HS-5 (cell line): Measurements from ENCODE around the gene RERE.
"Not testable (repeated sequence)": the region's sequence is repeated elsewhere in the genome, so short reads cannot be mapped to it uniquely, and the experiment has no call there.

ENCODE experiments used
- DNase-seq: peaks from one replicate; pipeline ENCODE4 v3.0.0-alpha.2; 2012; ENCODE audit warnings: low read depth

Gene RERE

DNA sequence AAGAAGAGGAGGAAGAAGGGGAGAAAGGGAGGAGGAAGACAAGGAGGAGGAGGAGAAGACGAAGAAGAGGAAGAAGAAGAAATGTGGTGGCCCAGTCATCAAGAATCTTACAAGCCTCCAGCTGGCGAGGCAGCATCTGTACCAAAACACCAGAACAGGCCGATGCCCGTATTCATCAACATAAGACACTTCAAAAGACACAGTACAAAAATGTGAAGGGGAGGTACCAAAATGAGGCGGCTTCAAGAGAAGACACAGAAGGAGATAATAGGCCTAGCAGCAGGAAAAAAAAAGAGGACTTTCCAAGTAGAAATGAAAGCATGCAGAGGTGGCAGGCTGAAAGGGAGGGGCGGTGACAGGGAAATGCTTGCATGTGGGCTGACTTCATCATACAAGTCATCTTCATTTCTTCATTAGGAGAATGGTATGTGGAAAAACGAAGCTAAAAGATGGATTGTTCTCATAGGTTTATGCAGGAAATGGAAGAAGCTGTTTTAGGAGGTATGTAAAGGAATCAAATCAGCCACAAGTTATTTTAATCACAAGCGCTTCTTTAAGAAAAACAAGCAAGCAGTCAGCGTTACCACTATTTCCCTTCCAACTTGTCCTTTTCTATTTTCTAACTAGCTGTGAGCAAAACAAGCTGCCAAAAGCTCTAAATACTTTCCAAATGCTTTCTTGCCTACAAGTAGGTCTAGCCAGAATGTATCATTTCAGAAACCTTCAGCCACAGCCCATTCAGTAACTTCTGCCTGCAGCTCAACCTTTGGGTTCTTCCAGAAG, 307.2 kb downstream of the RERE start:
- DNase-seq = no peak

DNA sequence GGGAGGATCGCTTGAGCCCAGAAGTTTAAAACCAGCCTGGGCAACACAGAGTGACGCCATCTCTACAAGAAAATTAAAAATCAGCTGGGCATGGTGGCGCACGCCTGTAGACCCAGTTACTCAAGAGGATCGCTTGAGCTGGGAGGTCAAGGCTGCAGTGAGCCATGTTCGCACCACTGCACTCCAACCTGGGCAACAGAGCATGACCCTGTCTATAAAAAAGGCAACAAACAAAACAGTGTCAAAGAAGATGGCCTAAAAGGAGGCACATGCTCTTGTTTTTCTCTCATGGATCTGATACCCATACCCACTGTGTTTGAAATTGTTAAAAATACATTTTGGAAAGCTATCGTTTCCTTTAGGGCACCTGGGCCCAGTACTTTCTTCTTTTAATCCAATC, 307.9 kb downstream of the RERE start:
- DNase-seq = no peak

DNA sequence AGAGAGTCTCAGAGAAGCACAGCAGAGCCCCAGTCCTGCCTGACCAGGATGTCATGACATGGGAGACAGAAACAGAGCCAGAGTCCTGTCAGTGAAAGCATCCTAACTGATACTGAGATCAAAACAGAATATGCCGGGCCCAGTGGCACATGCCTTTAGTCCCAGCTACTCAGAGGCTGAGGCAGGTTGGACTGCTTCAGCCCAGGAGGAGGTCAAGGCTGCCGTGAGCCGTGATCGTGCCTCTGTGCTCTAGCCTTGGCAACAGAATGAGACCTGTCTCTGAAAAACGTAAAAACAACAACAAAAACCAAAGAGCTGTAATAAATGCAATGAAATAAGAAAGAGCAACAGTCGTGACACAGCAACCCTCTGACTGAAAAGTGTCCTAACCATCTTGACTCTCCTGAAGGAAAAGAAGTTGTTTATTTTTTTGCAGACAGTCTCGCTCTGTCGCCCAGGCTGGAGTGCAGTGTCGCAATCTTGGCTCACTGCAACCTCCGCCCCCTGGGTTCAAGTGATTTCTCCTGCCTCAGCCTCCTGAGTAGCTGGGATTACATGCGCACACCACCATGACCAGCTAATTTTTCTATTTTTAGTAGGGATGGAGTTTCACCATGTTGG, 310.3 kb downstream of the RERE start:
- DNase-seq = no peak

DNA sequence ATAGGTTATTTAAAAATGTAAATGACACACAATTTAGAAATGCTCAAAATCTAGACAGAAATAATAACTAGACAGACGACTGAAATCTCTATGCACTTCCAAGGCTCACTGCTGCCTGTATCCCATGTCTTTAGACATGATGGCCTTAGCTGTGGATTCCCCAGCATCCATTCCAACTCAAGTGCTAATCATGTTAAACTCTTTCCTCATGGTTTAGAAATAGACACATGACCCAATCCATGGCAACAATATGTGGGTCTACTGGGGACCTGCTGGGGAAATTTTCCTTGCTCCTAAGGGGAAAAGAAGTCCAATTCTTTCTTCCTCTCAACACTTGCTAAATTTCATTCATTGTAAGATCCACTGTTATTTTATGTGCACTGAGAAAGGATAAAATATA, 311.0 kb downstream of the RERE start:
- no peak for DNase-seq

DNA sequence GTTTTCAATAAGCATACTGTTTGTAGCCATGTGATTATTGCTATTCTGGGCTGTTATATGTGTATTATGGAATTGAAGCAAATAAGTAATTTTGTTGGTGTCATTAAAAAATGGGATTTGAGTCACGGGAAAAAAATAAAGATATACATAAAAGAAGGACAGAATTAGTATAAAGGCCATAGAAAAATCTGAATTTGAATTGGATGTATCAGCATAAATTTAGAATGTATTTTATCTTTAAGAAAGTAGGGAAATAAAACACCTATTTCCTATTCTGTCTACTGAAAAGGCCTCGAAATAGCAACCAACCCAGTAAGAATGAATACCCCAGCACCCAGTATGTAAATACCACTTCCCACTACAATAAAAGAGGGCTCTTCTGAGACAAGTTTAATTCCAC, 313.6 kb downstream of the RERE start:
- no peak for DNase-seq

DNA sequence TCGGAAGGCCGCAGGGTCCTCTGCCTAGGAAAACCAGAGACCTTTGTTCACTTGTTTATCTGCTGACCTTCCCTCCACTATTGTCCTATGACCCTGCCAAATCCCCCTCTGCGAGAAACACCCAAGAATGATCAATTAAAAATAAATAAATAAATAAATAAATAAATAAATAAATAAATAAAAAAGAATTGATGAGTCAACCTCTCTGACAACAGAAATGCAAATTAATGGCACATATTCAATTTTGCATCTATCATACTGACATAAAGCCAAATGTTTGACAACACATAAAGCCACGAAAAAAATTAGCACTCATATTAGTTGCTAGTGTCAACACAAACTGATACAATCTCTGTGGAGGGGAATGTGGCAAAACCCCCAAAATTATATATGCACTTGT, 314.5 kb downstream of the RERE start:
- DNase-seq = not testable (repeated sequence)

DNA sequence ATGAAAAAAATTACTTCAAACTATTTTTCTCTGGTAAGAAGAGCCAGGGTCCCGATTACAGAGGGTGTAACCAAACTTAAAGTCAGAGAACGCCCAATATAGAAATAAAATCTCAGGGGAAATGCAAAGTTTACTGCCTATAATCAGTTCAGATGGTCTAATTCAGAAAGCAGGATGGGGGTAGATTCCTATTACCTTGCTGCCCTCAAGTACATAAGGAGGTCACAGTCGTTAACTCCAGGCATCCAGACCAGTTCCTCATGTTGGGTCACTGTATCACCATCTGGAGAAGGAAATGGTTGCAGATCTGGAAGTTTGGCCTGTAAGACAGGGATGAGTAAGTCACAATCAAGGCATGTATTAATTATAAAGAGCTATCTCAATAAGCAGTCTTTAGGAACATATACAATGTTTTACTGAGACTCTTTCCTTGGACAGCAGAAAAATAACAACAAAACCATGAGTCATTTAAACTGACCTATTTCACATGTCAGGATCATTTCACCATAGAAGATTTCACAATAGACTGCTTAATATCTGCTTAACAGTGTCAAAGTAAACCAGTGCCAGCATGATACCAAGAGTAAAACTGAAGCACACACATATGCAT, 320.1 kb downstream of the RERE start:
- no peak for DNase-seq

DNA sequence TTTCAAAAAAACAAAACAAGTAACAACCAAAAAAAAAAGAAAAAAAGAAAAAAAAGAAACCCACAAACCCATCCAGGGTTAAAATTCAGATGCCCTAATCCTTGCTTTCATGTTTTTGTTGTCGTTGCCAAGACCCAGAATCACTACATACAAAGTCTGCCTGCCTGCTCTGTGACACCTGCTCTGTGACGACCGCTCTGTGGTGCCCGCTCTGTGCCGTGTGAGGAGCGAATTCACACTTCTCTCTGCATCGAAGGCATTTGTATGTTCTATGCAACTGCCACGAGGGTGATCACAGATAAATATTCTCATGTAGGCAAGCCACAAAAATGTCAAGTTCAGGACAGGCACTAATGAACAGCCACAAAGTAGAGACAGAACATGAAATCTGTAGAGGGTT, 321.0 kb downstream of the RERE start:
- DNase-seq = no peak

DNA sequence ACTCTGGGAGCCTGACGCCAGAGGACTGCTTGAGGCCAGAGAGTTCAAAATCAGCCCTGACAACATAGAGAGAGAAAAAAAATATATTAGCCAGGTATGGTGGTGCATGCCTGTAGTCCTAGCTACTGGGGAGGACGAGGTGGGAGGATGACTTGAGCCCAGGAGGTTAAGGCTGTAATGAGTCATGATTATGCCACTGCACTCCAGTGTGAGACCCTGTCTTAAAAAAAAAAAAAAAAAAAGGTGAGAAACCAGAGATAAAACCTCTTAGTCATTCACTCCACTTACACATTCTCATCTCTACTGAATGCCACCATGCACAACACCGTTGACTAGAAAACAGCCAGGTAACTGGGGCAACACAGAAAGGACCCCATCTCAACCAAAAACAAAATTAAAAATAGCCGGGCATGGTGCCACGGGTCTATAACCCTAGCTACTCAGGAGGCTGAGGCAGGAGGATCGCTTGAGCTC, 321.5 kb downstream of the RERE start:
- DNase-seq = no peak

DNA sequence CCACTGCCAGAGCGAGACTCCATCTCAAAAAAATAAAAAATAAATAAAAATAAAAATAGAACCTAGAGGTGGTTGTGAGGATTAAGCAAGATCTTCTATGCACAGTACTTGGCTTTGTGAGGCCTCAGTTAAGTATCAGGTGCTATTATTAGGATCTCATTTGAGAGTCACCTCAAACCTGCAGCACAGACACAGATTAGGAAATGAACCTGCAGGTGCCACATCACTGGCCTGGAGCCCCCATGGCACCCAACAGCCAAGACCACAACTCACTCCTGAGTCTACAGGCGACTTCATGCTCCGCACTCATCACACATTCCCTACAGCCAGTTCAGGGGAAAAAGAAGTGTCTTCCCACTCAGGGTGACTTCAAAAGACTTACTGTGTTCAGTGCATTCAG, 322.8 kb downstream of the RERE start:
- DNase-seq = no peak

DNA sequence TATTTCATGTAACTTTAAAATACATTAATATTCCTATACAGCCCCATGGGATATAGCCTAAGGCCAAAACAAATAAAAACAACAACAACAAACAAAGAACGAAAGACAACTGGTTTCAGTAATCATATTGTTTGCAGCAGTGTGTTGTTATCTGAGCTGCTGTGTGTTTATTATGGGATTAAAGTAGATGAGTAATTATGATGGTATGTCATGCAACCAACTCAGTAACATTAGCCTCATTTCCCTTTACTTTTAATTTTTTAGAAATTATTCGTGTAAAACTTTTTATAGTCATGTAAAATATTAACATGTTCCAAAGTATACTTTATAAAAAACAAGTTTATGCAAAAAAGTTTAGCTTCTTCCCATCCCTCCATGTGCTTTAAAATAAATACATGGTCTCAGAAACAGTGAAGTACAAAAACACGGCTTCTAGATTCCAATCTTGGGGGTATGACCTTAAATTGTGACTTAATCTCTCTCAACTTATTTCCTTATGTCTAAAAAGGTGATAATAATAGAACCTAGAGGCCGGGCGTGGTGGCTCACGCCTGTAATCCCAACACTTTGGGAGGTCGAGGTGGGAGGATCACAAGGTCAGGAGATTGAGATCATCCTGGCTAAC, 323.4 kb downstream of the RERE start:
- no peak for DNase-seq

DNA sequence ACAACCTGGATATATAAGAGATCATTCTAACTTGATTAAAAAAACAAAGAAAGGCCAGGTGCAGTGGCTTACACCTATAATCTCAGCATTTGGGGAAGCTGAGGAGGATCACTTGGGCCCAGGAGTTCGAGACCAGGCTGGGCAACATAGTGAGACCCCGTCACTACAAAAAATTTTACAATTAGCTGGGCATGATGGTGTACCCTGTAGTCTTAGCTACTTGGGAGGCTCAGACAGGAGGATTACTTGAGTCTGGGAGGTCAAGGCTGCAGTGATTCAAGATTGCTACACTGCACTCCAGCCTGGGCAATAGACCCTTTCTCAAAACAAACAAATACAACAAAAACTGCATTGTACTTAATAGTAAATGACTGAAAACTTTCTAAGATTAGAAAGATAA, 330.2 kb downstream of the RERE start:
- DNase-seq = no peak

DNA sequence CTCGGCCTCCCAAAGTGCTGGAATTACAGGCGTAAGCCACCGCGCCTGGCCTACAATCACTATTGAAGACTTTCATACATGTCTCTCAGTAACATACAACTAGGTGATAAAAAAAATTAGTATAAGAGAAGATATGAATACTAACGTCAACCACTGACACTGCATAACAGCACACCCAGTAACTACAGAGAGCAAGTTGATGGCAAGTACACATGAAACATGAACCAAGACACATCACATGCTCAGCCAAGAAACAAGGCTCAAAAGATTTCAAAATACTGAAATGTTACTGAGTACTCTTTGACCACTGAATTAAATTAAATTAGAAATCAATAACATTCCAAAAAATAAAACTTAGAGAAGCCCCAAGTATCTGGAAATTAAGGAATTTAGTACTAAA, 331.4 kb downstream of the RERE start:
- DNase-seq = no peak

DNA sequence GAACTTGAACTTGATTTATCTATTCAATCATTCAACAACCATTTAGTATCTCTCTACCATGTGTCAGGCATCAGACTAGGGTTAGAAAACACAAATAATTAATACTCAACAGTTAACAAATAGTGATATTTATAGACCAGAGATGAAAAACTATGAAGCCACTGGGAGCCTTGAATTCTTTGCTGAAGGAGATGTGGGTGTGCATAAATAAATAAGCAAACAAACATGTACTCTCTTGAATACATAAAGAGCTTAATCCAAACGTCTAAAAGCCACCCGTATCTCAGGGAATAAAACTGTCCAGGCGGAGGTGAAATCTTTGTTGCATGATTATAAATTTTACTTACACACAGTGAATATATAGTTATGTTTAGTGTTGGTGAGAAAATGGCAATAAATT, 333.9 kb downstream of the RERE start:
- no peak for DNase-seq

DNA sequence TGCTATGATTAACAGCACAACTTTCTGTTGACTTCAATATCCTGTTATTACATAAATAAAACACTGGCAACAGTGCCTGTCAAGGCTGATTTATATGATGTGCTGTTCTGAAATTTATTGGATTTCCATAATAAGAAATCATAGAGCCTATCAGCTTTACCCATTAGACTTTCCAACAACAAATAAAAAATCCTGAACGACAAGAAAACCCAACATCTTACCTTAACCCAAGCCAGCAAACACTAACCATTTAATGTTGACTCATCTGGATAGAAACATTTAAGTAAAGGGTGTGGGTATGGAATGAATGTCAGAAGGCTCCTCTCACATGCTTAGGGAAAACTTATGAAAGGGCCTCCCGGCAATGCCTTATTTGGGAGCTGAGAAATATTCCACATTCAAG, 334.5 kb downstream of the RERE start:
- no peak for DNase-seq

DNA sequence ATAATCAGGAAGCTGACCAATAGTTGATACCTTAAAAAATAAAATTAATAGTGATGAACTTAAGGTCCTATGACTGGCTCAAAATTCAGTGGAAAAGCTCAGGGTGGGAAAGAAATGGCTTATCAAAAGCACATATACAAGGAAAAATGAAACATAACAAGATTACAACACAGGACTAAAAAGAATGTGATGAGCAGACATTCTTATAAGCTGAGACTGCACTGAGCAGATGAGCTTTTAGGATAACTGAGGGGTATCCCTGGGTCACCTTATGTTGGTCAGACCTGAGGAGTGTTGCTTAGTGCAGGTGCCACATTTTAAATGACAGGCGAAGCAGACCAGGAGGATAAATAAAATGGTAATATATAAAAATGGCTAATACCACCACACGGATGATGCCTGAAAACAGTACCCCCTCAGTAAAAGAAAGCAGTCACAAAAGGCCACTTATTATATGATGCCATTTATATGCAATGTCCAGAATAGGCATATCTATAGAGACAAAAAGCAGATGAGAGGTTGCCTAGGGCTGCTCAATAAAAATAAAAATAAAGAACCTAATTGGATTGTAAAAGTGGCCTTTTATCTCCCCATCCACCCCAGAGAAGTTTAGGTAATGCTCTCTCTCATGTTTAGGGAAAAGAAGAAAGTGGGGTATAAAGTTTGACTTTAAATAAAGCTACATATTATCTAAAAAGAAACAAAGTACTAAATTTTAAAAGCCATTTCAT, 335.6 kb downstream of the RERE start:
- DNase-seq = no peak

DNA sequence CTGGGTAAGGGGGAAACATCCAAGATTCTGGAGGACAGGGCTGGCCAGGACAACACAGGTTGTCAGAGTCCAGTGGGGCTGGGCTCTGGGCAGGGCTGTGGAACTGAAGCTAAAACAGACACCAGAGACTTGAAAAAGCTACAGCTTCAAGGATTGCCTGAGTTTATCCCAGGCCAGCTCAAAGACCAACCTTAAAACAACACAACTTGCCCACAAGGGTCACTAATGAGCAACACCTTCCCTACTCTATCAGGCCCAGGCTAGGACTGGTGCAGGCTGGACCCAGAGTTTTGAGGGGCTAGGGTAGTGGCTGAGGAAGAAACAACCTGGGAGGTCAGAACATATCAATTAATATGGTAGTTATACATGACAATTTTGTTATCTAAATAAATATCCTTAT, 338.9 kb downstream of the RERE start:
- DNase-seq = no peak

DNA sequence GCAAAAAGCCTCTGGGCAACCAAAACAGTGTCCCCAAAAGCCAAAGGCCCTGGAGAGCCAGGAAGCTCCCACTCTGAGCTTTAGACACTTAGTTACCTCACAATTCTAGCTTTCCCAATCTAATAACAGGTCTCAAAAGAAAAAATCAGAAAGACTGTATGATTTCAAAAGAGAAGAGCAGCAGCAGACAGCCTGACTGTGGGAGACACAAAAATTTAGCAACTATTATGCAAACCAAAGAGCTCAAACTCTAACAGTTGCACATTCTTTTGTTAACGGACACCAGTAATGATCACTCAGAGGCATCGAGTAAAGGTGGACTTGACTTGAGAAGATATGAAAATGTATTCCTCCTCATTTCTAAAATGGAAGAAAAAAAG, 339.5 kb downstream of the RERE start:
- DNase-seq = no peak

DNA sequence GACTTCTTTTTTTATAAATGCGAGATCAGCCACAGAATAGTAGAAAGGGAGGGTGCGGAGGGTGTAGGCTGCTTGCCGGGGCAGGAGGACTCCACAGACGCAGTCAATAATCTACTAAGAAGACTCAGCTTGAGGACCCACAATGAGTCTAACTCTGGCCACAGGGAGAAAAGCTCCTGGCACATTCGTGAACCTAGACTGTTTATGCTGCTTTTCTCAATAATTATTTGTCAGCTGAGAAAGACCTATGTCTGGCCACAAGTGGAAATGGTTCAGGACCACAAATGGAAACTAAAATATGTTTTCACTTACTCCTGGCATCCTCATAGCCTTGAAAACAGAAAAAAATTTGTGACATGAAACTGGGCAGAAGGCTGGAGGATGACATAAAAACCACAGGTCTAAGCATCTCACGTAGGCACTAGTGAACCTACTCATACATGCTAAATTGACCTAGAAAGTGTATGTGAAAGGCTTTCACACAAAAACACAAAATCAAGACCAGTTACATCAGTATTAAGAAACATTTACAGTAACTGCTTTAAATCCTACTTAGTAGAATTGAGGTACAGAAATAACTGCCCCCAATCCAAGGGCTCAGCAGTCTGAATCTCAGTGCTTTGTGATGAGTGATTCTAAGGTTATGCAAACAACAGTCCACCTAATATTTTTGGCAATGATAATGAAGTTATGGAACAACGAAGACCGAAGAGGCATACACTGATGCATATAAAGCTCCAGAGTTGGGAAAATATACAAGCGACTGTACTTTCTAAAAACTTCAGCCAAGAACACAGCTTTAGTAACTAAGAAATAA, 340.1 kb downstream of the RERE start:
- no peak for DNase-seq

DNA sequence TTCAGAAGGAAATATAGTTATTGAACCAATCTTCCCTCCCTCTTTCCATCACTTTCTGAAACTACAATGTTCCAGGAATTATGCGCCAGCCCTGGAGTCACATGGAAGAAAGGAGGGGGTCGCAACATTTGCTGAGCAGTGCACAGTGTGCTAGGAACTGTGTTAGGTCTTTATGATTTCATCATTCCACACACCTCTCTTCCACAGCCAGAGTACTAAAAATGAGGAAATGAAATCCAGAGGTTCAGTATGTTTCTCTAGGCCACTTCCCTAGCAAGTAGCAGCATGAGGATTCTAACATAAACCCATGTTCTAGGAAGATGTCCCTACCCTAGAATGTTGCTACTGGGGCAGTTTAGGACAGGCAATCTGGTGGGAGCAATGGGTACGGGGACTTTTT, 341.4 kb downstream of the RERE start:
- DNase-seq = no peak

DNA sequence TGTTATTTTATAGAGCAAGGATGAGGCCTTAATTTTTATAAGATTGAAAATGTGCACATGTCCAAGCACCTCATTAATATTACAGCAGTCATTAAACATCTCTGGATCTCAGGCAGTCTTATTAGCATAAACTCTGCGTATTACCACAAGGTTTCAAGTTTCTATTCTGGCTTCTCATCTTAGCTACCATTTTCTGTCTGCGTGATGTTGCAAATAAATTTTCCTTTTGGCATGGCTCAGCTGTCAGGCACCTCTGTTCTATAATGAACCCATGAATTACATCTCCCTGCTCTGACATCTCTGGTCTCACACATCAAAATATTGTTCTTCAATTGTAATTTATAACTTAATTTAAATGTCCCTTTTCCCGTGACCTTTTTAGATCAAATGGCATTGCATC, 343.1 kb downstream of the RERE start:
- no peak for DNase-seq

DNA sequence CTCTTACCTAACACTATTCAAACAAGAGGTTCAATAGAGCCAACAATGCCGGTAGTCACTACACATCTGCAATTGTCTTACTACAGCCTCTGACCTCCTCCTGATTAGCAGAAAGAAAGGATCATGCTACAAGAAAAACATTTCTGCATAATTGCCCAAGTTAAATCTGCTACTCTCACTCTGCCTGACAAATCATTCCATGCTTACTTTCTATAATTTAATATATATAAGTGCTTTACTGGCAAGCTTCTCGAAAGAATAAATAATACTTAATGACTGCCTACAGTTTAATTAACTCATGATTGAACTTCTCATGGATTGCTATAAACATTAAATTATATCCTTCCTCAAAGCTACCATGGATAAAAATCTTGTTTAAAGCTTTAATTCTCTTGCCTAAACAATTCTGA, 343.5 kb downstream of the RERE start:
- DNase-seq = no peak
